MCF 10A (cell line): Measurements from ENCODE around the gene KIF12. TPM values are rescaled to one million over a fixed set of nuclear protein-coding genes. Genes with fewer than 3 reads are reported as not detected.

Source experiments
- BruUV-seq: library from RNA; stranded (reverse); fragments of 400-500 nt; replicated peaks from 2 replicates; lab custom pipeline; 2021; lab: Mats Ljungman, UMichigan
- CTCF ChIA-PET: fragments of 300-600 bp; sonication (Branson Sonifier 250); formaldehyde crosslinking; extraction: SDS; loops from one replicate; lab custom pipeline; 2021; ENCODE audit warnings: antibody characterized with exemption, inconsistent platforms; lab: Yijun Ruan, JAX
- POLR2A ChIA-PET: fragments of 300-600, 350-650 bp; sonication (Branson Sonifier 250); formaldehyde crosslinking; extraction: SDS; loops from one replicate; lab custom pipeline; 2020; ENCODE audit warnings: antibody characterized with exemption, inconsistent platforms; lab: Yijun Ruan, JAX
- DNase-seq: peaks from one replicate; pipeline ENCODE4 v3.0.0-alpha.2; 2018; ENCODE audit not compliant: unreplicated experiment
- H3K27ac Mint-ChIP-seq: one replicate; pipeline ENCODE4 v1.8.0; 2022; ENCODE audit warnings: mild to moderate bottlenecking, low read depth, mixed read lengths; ENCODE audit not compliant: unreplicated experiment
- H3K27me3 Mint-ChIP-seq: one replicate; pipeline ENCODE4 v1.8.0; 2022; ENCODE audit warnings: mixed read lengths; ENCODE audit not compliant: insufficient read depth, unreplicated experiment
- H3K36me3 Mint-ChIP-seq: one replicate; pipeline ENCODE4 v1.8.0; 2022; ENCODE audit warnings: mild to moderate bottlenecking, moderate library complexity, mixed read lengths; ENCODE audit not compliant: insufficient read depth, unreplicated experiment
- H3K4me1 Mint-ChIP-seq: one replicate; pipeline ENCODE4 v1.8.0; 2022; ENCODE audit warnings: mixed read lengths; ENCODE audit not compliant: insufficient read depth, unreplicated experiment
- H3K4me3 Mint-ChIP-seq: one replicate; pipeline ENCODE4 v1.8.0; 2022; ENCODE audit warnings: mild to moderate bottlenecking, moderate library complexity, mixed read lengths; ENCODE audit not compliant: unreplicated experiment
- H3K9me3 Mint-ChIP-seq: one replicate; pipeline ENCODE4 v1.8.0; 2022; ENCODE audit warnings: mixed read lengths; ENCODE audit not compliant: unreplicated experiment
- intact Hi-C: fragments of 100-400 bp; cut with micrococcal nuclease; formaldehyde crosslinking; loops from 2 replicates; pipeline ENCODE4 v1.14.1; 2022
- total RNA-seq: library from RNA; stranded (reverse); gene quantifications from 2 replicates; pipeline ENCODE4 v1.2.3, GENCODE V29; 2022
- TF ChIP-seq, protein P1 (sequence below): fragments of 200-600 bp; IDR thresholded peaks from one replicate; pipeline ENCODE4 v1.8.0; 2022; ENCODE audit warnings: antibody characterized with exemption, mild to moderate bottlenecking; ENCODE audit not compliant: unreplicated experiment

KIF12 gene
- total RNA-seq, 1 experiment from 2014 or later = not detected

DNA sequence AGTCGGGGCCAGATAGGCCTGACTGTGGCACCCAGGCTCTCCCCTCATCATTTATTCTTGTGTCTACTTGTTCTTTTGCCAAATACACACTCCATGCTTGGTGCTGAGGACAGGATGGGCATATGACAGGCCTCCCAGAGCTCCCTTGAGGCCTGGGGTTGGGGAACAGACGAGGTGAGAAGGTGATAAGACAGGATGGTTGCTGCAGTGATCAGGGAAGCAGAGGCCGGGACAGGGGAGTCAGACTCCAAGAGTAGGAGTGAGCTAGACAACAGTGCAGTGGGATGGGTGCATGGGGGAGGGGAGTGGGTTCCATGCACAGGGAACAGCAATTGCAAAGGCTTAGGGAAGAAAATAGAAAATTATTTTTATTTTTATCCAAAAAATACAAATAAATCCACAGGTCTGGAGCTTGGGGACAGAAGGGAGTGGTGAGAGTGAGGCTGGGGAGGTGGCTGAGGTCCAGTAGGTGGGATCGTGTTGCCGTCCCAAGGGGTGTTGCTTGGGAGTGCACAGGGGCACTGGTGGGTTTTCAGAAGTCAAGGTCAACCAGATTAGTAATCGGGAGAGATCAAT lies 17.6 kb downstream of the KIF12 start:
- Mint-ChIP-seq H3K36me3 (no peaks in the 10 kb centered on the region), H3K27ac (no peak overlapping the region), H3K27me3 (peaks cover 11% of the 10 kb centered on the region), H3K9me3 (no peaks in the 10 kb centered on the region), H3K4me1 (no peaks in the 10 kb centered on the region), H3K4me3 (no peak overlapping the region)
- intact Hi-C loops = loop anchor here (1.0 kb wide), 2 partner anchors 210 to 344 kb away; no protein-coding TSS in a partner anchor
- ChIA-PET POLR2A (interaction anchor here (1.3 kb wide), 1 partner anchor 207 kb away, joined by 4 read pairs; no protein-coding TSS in a partner anchor), CTCF (interaction anchor here (0.5 to 5.5 kb wide), 26 partner anchors 9 to 1070 kb away, joined by 3 to 73 read pairs (median 4); no protein-coding TSS in a partner anchor)
- no peak for DNase-seq
- TF ChIP-seq, protein P1, sequence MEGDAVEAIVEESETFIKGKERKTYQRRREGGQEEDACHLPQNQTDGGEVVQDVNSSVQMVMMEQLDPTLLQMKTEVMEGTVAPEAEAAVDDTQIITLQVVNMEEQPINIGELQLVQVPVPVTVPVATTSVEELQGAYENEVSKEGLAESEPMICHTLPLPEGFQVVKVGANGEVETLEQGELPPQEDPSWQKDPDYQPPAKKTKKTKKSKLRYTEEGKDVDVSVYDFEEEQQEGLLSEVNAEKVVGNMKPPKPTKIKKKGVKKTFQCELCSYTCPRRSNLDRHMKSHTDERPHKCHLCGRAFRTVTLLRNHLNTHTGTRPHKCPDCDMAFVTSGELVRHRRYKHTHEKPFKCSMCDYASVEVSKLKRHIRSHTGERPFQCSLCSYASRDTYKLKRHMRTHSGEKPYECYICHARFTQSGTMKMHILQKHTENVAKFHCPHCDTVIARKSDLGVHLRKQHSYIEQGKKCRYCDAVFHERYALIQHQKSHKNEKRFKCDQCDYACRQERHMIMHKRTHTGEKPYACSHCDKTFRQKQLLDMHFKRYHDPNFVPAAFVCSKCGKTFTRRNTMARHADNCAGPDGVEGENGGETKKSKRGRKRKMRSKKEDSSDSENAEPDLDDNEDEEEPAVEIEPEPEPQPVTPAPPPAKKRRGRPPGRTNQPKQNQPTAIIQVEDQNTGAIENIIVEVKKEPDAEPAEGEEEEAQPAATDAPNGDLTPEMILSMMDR = no peak
- no TSS peak for BruUV-seq

DNA sequence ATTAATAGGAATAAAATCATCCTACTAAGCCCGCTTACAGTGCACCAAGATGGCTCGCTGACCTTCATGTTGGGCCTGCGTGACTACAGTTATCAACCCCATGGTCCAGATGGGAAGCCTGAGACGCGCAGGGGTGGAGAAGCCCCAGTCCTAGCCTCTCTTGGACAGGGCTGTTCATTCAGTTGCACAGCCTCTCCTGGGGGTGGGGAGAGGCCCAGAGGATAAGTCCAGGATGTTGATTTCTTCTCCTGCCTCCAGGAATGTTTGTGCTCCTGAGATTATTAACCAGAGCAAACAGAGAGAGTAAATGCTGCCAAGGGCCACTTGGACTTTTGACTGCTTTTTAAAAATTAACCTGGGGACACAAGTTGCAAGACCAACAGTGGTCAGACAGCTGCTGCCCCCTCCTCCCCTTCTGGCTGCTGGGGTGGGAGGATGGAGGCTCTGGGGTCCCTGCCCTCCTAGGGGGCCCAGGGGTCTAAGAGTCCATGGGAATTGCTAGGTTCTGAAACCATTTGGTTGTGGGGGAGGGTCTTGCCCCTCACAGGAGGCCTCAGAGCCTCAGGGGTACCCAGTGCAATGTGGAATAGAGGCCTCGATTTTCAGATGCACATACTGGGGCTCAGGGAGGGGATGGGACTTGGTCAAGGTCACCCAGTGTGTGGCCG lies 18.2 kb downstream of the KIF12 start:
- BruUV-seq = no TSS peak
- no peaks in the 10 kb centered on the region for H3K36me3 Mint-ChIP-seq
- TF ChIP-seq, protein P1 = no peak
- peaks cover 17% of the 10 kb centered on the region for H3K27me3 Mint-ChIP-seq
- DNase-seq = no peak
- ChIA-PET CTCF (interaction anchor here (0.6 to 5.5 kb wide), 7 partner anchors 9 to 817 kb away, joined by 3 to 73 read pairs (median 3); no protein-coding TSS in a partner anchor), POLR2A (no interaction called here)
- H3K4me3 Mint-ChIP-seq = no peak overlapping the region
- H3K4me1 Mint-ChIP-seq = no peaks in the 10 kb centered on the region
- no peak overlapping the region for H3K27ac Mint-ChIP-seq
- H3K9me3 Mint-ChIP-seq = no peaks in the 10 kb centered on the region
- intact Hi-C loops = no loop called here

DNA sequence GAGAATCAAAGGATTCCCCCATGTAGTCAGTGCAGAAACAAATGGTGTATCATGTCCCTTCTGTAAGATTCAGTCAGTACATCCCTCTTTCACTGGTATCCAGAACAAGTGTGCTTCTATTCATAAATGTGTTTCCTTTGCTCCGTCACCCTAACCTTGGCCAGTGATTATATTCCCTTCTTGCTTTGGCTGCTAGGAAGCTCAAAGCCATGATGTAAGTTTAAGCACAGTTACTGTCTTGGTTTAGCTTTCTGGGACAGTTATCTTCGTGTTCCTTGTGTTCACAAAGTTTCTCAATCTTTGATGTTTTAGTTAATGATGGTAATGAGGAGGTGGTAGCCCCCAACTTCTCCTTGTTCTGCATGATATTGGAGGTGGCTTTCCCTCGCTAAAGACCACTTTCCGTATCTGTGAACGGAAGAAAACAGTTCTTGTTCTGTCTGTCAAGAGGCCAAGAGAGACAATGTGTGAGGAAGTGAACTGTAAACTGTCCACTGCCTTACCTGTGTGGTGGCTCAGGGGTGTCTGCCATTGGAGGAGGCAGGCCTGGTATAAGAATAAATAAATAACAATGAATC lies 18.8 kb downstream of the KIF12 start:
- TF ChIP-seq, protein P1 = no peak
- Mint-ChIP-seq H3K27ac (no peak overlapping the region), H3K4me3 (no peak overlapping the region), H3K4me1 (no peaks in the 10 kb centered on the region), H3K36me3 (no peaks in the 10 kb centered on the region), H3K27me3 (peaks cover 24% of the 10 kb centered on the region), H3K9me3 (no peaks in the 10 kb centered on the region)
- intact Hi-C loops = no loop called here
- DNase-seq = no peak
- ChIA-PET POLR2A (interaction anchor here (0.7 kb wide), 1 partner anchor 594 kb away, joined by 3 read pairs; no protein-coding TSS in a partner anchor), CTCF (interaction anchor here (1.1 to 5.5 kb wide), 5 partner anchors 8 to 211 kb away, joined by 3 to 73 read pairs (median 17); no protein-coding TSS in a partner anchor)
- no TSS peak for BruUV-seq

DNA sequence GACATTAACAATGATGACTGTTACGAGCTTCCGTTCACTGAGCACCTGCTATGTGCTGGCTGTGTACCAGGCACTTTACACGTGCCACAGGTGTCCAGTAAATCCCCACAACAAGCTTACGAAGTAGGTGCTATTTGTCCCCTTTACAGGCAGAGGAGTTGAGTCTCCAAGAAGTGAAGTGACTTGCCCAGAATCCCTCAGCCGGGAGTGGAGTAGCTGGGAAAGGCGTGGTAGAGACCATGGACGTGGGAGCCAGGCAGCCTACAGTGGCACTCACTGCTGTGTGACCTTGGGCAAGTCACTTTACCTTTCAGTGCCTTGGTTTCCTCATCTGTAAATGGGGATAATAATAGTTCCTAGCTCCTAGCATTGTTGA lies 20.3 kb downstream of the KIF12 start:
- H3K4me3 Mint-ChIP-seq = no peak overlapping the region

More for the DNA sequence above, 20.3 kb downstream of the KIF12 start:
- ChIA-PET POLR2A (no interaction called here), CTCF (interaction anchor here (0.6 to 2.2 kb wide), 8 partner anchors 9 to 632 kb away, joined by 3 to 17 read pairs (median 4); no protein-coding TSS in a partner anchor)
- H3K9me3 Mint-ChIP-seq = no peaks in the 10 kb centered on the region
- H3K4me1 Mint-ChIP-seq = no peaks in the 10 kb centered on the region
- no TSS peak for BruUV-seq
- no peaks in the 10 kb centered on the region for H3K36me3 Mint-ChIP-seq
- H3K27me3 Mint-ChIP-seq = peaks cover 39% of the 10 kb centered on the region
- intact Hi-C loops = no loop called here
- DNase-seq = no peak
- TF ChIP-seq, protein P1 = no peak
- H3K27ac Mint-ChIP-seq = no peak overlapping the region
